AG20443 (cell line): ENCODE results near the gene DCN.

Source experiments
- DNase-seq: peaks from one replicate; pipeline ENCODE4 v3.0.0; 2012; ENCODE audit warnings: low spot score, mixed read lengths

DCN gene

GRCh38 chr12:91138337-91138920 is 44.2 kb downstream of the DCN start:
- DNase-seq, result no peak

DNA sequence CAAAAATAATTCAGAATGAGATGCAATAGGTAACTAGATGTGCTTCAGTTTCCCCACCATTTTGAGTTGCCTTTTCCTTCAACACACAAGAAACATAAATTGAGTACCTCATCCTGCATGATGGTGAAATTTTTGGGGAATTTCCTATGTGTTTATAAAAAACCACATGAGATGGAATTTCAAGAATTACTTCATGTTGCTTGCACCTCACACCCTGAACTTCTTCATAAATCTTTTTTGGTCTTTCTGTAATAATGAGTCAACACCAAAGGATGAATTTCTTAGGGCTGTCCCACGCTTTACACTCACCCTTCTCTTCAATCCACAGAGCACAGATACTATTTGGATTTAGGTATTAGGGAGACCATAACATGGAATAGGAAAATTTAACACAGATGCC is 48.7 kb downstream of the DCN start:
- DNase-seq, result peak; percentile 65

- DNase-seq, result no peak
These were observed 52.8 kb downstream of the DCN start for GRCh38 chr12:91129662-91130362.

- DNase-seq, result peak; percentile 31
These were observed 54.9 kb downstream of the DCN start for GRCh38 chr12:91127751-91128150.

DNA sequence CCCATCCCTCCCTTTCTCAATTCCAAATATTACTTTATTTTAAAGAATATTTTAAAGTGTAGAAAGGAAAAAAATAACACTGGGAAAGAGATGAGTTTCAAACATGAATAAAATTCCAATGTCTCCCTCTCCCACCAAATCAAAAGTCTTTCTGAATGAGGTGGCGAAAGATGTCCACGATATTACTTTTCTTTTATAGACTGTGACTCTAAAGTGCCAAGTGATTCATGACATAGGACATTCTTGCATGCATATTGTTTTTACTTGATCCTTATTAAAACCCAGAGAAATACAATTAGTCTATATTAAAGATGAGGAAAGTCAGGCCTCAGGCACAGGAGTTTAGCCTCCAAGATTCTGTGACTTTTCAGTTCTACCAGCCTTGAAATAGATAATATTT is 55.3 kb downstream of the DCN start:
- DNase-seq, result no peak

GRCh38 chr12:91126516-91126915 is 56.1 kb downstream of the DCN start:
- DNase-seq, result peak; percentile 43

DNA sequence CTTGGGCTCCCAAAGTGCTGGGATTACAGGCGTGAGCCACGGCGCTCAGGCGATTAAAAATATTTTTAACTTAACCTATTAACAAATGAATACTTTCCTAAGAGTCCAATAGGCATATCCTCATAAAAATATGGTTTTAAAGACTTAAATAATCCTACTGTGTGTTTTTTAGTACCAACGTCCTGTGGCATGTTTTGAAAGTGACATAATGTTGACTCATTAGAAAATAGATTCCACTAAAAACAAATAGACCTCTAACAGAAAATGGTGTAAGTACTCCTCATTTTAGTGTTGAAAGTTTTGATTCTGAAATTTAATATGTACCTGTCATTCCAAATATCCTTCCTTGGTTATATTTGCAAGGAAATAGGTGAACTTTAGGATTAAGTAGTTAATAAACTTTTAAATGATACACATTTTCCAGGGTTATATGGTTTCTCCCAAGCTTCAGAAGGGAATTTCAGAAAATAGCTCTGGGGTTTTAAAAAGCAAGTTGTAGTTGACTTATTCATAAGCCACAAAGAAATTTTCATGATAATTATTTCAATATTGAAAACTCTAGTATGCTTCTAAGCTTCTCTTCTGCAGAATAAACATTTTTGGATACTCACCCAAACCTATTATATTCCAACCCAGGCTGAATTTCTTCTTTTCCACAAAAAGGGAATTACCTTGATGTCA is 59.2 kb downstream of the DCN start:
- DNase-seq, result no peak

DNA sequence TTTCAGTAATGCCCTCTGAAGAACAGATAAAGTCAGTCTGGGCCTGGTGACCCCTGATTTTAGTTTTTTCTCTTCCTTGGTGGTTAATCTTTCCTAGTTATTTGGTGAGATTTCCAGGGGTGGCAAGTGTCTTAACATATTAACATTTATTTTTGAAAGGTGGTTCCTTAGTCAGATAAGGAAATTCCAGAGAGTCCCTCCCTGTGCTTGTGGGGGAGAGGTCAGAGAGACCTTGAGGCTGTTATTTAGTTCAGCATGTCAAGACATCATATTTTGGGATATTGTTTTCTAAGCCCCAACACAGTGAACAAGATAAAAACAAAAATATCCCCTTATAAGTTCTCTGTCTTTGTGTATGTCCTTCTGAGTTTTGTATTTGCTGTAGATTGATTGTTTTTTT is 61.8 kb downstream of the DCN start:
- no peak for DNase-seq

- DNase-seq, result no peak
These were observed 63.5 kb downstream of the DCN start for GRCh38 chr12:91119089-91119488.

- no peak for DNase-seq
These were observed 69.0 kb downstream of the DCN start for GRCh38 chr12:91113621-91114020.

- DNase-seq, result peak; percentile 63
These were observed 71.0 kb downstream of the DCN start, which contains the start of gene LUM for GRCh38 chr12:91111366-91112325. Gene LUM (minus strand): TSS chr12:91111494. CDS start chr12:91108979, 2,515 bp downstream.

GRCh38 chr12:91110311-91110924 is 72.2 kb downstream of the DCN start:
- DNase-seq, result no peak

DNA sequence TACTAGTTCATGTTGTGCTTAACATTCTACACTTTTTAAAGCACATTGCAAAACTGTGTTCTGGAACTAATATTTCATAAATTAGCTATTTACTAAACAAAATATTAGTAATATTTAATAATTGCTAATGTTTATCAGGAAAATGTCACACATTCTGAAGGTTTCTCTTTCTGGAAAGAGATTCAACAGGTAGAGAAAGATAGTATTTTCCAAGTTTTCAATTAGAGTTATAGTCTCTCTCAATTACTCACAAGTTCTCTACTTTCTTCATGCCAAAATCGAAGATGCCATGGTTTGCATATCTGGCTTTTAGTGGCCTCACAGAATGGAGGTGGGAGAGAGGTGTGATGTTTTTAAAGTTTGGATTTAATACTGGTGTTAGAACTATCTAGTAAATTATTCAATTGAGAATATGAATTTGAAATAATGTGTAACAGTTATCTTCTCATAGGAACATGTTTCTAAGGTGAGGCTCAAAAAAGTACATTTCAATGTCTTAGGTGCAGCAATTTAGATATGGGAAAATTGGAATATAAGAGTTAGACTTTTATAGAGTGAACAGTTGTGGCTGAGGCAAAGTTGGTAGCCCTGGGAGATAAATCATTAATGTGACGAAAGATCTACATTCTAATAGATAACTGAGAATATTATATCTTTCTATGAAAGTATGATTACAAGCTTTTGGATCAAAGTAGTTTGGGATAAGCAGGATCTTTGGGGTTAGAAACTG is 72.9 kb downstream of the DCN start:
- no peak for DNase-seq

DNA sequence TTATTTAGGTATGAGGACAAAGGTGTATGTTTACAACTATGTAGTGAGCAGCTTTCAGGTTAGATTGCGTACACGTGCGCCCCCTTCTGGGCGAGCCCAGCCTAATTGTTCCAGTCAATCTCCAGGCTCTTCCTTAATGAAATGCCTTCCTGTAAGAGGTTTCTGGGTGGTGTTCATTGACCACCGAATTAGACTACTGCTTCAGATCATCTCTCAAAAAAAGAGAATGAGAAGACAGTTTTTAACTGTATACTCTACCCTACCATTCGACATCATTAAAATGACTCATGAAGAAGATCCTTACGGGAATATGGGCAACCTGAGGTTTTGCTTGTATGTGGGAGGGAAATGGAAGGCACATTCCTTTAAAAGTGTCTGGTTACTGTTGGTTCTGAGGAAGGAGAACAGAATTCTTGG is 73.5 kb downstream of the DCN start:
- DNase-seq, result peak; percentile 36

- DNase-seq, result no peak
These were observed 74.3 kb downstream of the DCN start for GRCh38 chr12:91108196-91108755.

GRCh38 chr12:91106283-91106682 is 76.3 kb downstream of the DCN start:
- DNase-seq, result no peak

GRCh38 chr12:91105807-91106206 is 76.8 kb downstream of the DCN start:
- DNase-seq, result no peak

DNA sequence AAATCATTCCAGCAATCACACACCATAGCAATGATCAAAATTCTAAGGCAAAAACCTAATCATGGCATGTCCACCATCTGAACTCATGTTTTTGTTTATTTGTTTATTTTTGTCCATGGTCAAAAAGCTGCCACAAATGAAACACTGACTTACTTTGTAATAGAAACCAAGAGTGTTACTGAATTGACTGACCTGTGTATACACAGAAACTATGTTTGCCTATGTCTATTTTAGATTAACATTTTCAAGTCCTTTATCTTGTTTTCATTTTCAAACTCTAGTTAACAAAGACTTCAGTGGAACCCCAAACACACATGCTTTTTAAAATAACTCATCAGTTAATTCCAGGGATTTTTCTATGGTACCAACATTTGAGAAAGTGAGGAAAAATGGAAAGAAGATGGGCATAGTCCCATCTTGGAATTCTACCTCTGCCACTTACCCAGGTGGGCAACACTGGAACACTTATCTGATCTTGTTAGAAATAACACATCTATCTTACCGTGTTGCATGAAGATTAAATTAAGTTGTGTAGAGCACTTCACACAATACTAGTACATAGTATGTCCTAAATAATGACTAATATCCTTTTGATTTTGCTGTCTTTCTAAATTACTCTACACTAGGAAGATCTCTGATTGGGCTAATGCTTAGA is 77.7 kb downstream of the DCN start:
- DNase-seq, result no peak

DNA sequence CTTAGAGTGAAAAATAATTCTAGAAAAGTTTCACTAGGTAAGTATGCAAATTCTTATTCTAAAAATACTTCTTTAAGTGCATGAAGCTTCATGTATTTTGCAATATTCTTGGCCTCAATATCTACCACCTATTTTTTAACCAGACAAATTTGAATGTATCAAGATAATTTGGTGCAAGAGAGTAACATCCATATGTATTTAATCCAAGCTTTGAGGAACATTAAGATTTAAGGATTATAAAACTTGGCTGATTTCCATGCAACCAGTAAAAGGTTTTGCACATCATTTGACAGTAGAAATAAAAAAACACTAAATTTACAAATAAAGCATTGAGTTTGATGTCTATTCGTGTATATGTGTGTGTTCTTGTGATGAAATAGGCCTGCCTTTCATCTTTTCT is 79.0 kb downstream of the DCN start:
- no peak for DNase-seq

GRCh38 chr12:91103101-91103500 is 79.5 kb downstream of the DCN start:
- DNase-seq, result no peak
